Middle frontal gyrus (tissue), 1 donor: ENCODE measurements around the gene ERBB4.

Experiments
- DNase-seq: peaks from one replicate; pipeline ENCODE4 v3.0.0-alpha.2; 2015; ENCODE audit warnings: low spot score; ENCODE audit errors: extremely low spot score

The ERBB4 gene

DNA sequence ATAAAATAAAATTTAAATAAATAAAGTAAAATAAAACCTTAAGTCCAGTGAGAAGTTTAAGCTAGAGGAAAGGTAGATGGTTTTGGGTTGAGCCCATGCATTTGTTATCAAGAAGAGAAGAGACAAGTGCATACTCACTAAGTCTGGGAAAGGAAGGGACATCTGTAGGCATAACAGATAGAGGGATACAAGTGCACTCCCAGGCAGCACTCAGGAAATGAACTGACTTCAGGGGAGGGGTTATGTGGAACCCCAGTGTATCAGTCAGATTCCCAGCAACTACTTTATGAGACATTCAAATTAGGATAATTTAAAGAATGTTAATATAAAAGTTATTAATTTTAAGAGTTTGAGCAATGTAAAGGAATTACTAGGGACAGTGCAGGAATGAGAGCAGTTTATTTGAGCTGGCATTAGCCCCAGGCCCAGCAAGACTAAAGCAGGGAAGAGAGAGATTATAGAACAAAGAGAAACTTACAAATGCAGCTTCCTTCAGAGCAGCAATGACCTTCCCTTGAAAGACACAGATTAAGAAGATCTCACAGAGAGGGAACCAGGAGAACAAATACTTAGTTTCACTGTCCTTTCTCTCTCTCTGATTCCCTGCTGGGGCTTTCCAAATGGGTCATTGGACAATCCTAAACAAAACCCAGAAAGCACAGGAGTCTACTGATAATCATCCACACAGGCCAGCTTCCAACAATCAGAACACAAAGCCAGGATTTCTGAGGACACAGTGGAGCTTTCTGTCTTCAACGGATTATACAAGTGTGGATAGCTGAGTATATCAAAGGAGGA, 109.7 kb downstream of the ERBB4 start:
- no peak for DNase-seq

DNA sequence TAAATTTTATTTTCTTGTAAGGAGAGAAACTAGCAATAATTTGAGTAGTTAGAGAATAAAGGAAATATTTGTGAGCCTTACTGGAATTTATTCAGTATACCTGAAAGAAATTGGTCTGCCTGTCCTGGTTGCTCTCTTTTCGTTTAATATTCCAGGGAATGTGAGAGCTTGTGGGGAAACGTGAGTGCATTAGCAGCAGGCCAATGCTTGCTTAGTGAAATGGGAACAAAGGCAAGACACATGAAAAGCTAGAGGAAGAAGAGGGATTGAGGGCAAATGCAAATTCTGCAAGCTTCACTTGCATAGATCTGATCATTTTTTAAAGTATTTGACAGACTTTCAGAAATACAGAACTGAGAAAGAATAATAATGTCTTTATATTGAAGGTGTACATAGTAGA, 111.0 kb downstream of the ERBB4 start:
- no peak for DNase-seq

DNA sequence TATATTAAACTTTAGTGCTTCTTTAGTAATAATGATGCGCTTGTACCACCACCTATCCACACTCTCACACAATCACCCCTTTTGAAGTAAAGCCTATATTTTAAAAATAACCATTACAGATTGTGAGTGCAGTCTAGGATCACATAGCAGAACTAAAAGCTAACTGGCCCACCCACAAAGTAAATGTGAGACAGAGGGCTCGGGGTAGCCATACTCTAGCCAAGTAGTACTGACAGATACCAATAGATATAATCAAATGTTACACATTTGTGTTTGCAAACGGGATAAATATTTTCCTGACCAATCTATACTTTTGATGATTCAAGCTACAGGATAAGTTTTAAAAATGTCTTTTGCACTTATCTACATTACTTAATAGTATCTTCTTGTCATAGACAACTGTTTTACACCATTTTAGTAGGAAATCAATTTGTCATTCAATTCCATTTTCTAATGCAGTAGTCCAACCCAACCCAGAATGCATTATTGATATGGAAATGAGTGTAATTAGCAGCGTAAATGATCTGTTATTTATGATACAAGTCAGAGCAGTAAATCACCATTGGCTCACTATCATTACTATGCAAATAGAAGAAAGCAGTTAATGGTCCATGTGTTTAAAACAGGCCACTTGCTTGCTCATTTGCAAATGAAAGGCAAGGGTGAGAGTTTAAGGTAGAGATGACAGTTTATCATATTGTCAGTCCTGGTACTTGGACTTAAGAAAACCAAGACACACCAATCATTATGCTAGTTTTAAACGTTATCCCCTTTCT, 111.8 kb downstream of the ERBB4 start:
- no peak for DNase-seq

DNA sequence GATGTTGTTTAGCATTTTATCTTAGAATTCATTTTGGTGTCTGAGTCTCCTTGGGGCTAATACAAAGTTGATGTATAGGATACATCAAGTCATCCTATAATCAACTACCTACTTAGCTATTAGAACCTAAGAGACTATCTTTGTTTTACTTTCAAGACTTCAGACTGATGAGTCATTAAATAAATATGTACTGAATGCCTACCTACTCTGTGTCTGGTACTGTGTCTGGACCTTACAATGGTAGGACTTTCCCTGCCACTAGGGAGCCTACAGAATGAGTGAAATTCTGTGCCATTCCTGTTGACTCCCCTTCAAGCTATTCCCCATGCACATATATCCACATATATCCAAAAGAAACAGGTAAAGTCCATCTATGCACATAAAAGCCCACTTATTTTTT, 114.5 kb downstream of the ERBB4 start:
- no peak for DNase-seq

DNA sequence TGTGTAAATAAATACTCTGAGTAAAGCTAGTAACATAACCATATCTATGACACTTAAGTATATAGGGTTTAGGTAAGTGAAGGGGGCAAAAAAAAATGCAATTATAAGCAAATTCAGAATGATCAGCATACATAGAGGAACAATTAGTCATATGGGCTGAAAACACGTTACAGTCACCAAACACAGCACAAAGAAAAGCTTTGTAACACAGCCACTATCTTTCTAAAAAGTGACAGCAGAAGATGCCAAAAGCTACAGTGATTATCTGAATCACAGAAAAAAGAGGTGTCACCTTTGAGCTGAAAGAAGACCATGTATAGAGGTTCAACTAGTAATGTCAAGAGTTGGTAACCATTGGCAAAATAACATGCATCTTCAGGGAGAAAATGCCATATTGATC, 115.5 kb downstream of the ERBB4 start:
- no peak for DNase-seq

DNA sequence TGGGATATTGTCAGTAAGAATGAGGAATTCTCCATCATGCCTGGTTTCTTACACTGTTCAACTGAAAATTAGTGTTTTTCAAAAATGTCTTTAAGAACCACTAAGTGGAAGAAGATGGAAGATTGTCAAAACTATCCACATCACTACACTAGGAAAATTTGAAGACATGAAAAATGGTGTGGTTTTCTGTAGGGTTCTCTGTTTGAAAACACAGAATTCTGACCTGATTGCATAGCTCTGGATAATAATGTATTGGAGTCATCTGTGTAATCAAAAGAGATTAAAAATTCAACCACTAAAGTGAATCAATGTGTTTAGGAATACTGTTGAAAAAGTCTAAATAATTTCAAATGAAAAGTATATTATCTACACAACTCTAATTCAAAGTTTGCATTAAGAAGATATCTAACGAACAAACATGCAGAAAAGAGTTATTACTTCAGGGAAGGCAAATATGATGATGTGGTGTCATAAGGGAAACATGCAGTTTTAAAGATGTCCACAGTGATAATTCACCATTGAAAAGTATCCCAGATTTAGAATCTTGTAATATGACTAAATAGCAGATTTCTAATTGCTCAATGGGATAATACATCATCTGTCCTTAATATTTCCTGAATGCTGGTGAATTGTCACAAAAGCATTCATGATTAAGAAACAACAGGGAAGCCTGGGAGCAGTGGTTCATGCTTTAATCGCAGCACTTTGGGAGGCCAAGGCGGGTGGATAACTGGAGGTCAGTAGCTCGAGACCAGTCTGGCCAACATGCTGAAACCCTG, 116.9 kb downstream of the ERBB4 start:
- no peak for DNase-seq

DNA sequence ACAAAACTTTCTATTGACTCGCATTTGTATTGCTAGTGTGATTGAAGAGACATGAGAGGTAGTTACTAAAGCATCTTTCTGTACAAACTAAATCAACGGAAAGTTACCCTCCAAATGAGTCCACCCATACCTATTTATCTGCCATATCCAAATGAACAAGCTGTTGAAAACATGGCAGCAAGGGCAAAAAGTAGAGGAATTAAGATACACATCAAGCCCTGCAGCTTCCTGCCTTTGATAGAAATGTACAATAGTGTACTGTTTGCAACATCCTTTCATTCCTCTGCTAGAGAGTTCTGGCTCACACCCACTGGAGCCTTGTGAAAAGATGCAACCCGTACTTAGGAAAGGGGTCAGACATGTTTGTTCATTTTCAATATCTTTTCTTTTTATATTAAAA, 122.5 kb downstream of the ERBB4 start:
- DNase-seq: no peak

DNA sequence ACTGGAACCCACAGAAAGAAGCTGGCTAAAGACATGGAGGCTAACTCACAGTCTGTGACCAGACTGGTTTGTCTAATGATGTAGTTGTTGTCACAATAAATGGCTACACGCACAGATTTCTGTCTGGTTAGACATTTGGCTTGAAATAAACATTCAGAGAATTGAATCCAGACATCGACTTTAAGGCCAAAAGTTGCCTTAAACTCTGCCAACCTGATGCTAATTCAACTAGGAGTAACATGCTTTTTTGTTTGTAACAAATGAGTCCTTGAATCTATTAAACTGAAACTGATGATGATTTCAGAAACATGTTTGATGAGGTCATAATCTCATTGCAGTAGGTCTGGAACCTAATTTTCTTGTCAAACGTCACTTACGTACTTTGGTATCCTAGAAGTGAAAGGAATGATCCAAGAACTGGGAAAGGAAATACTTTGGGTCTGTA, 123.8 kb downstream of the ERBB4 start:
- no peak for DNase-seq

DNA sequence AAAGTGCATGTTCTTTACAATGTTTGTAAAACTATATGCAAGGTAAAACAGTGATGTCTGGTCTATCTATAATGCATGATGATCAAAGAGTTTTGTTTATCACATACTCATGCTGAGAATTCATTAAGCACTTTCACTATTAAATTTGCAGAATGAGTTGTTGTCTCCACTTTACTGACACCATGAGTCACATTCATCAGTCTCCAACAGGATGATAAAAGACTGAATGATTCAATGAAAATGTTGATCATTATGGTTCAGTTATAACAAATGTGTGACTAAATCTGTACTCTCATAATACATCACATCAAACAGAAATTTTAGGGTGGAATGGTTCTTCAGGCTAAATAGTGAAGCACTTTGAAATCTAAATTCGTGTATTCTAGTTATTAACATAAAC, 129.0 kb downstream of the ERBB4 start:
- no peak for DNase-seq

DNA sequence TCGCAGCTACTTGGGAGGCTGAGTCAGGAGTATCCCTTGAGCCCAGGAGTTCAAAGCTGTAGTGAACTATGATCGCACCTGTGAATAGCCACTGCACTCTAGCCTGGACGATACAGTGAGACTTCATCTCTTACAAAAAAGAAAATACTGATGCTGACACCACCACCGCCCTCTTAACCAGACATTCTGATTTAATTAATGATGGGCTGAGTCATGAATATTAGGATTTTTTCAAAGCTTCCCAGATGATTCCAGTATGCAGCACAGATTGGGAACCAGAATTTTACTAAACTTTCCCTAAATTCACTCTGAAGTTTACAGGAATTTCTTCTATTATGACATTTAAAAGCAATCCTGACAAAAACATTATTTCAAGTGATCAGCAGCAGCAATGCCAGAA, 130.1 kb downstream of the ERBB4 start:
- DNase-seq: no peak

DNA sequence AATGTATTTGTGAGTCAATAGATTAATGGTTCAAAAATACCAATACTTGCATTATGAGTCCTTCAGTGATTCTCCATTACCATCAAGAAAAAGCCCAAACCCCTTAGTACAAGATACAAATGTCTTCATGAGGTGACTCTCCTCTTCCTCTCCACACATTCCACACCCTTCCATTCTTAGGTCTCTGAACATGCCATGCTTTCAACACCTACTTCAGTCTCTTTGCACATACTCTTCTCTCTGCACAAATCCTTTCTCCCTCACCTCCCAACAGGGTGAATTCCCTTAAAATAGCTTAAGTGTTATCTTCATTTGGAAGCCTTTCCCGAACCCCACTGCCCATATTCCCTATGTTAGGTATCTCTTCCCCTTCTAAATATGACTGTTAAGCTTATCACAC, 131.9 kb downstream of the ERBB4 start:
- no peak for DNase-seq

DNA sequence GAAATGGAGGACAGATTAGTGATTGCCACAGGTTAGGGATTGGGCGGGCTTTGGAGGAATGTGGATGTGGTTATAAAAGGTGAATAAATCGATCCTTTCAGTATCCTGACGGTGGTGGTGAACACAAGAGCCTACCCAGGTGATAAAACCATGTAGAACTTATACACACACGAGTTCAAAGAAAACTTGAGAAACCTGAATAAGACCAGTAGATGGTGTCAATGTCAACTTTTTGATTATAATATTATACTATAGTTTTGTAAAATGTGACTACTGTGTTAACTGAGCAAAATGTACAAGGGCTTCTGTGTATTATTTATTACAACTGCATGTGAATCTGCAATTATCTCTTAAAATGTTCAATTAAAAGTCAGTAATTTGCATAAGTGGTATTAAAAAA, 136.3 kb downstream of the ERBB4 start:
- no peak for DNase-seq

DNA sequence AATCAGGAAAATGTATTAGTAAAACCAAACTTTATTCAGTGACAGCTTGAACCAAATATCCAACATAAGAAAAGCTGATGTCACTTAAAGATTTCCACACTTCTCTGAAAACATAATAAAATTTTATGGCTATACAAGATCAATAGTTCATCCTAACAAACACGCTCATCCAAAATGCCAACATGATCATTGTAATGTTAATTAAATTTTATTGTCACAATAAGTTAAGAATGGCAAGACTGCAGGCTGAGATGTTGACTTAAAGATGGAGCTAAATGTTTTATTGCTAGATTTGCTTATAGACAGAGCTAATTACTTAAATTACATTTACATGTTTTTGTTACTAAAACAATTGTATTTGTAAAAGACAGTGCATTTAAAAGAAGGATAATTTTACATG, 140.3 kb downstream of the ERBB4 start:
- DNase-seq: no peak

DNA sequence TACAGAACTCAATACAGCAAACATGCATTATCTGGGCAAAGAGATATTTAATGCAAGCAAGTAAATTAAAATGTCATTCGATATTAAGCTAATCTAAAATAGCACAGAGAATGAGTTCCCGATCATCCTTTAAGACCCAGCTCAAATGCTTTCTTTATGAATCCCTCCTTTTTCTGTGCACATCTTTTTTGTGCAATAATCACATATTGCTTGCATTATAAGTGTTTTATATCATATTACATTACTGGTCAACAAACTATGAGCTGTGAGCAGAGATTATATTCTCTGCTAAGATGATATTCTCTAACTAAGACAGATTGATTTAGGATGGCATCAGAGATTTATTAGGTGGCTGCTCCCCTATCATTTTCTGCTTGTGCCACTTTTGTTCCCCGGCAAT, 146.1 kb downstream of the ERBB4 start:
- DNase-seq: no peak

DNA sequence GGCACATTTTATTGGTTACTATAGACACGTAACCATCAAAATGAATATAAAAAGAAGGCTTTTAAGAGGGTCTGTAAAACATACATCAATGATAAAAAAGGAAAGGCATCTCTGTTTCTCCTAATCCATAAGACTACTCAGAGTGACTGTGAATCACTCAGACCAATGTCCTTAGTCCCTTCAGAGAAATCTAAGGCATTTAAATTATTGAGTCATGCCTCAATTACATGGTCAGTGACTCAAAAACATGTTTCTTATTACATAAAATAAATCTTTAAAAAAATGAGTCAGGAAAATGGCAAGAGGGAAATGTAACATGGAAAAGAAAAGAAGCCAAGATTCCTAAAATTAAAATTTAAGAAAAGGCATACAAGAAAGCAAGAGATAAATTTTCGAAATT, 146.6 kb downstream of the ERBB4 start:
- no peak for DNase-seq

DNA sequence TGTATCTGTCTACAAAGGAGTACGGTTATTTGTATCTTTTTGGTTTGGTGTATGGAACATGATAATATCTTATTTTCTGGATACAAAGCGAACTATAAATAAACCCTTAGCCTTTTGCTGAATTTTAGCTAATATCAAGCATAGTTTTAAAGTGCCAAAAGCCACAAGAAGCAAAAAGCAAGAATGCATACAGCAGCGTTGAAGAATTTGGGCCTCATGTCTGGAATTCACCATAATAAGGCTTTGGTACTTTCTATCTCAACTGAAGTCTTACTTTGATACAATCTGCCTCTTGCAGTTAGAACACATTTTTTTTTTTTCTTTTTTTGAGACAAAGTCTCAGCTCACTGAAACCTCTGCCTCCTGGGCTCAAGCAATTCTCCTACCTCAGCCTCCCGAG, 151.5 kb downstream of the ERBB4 start:
- no peak for DNase-seq

DNA sequence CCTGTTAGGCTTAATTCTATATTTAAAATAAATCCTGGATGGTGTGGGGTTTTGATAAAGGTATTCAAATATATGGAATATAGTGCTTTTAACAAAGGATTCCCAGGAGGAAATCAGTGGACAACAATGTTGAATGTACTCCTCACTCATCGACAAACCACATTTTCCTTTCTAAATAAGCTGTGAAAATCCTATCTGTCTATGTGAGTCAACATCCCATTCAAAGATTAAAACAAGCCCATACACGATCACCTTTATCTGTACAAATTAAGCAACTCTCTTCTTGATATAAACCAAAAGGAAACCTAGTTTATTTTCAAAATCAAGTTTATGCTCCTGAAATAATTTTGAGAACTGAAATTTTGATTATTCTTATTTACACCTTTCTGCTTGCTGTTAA, 153.4 kb downstream of the ERBB4 start:
- DNase-seq: no peak

DNA sequence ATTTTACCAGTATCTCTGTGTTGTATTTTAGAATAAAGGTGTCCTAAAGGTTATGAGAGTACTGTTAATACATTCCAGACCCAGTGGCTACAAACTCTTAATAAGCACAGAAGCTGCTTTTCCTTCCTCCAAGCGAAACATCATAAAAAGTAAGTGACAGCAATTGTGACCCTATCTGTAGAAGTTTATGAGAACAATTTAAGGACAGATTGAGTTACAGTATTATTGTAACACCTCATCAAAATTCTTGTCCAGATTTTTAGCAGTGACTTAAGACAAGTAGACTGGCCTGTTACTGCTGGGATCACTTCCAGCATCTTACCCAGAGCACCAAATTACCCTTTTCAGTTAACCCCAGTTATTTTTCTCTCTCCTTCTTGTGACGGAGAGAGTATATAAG, 154.6 kb downstream of the ERBB4 start:
- no peak for DNase-seq

DNA sequence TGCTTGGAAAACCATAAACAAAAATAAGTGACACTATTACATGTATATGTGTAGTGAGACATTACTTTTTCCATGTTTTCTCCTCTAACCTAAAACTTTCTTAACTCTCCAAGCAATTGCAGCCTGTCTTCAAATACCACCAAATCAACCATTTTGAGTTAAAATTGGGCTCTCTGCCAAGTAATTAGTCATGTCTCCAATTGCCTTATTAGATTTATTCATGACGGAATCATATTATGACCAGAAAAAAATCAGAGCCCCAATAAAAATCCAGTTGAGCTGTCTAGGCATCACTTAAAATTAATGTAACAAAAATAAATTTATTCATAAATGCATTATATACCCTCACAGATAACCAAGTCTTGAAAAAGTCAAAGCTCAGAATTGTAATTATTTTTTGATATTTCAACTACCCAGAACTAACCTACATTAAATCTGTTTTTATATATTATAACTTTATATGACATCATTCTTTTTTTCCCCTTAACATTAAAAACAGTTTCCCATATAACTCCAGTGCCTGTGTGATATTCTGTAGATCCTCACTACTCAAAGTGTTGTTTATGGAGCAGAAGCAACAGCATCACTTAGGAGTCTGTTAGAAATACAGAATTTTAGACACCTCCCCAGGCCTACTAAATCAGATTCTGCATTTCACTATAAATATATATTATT, 157.0 kb downstream of the ERBB4 start:
- DNase-seq: no peak

DNA sequence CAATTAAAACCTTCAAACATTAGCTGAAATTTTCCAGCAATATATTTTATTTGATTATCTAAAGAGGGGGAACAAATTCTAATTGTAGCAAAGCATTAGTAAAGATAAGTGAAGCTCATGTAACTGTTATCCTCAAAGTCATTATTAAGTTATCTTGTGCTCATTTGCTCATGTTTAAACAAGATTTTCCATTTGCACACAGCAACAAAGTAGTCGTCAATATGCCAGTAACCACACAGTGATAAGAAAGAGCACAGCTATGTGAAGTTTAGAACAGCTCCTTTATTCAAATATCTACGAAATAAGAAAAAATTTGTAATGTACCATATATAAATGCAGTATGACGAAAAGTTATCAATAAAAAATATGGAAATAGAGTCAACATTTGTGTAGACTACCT, 159.5 kb downstream of the ERBB4 start:
- no peak for DNase-seq

DNA sequence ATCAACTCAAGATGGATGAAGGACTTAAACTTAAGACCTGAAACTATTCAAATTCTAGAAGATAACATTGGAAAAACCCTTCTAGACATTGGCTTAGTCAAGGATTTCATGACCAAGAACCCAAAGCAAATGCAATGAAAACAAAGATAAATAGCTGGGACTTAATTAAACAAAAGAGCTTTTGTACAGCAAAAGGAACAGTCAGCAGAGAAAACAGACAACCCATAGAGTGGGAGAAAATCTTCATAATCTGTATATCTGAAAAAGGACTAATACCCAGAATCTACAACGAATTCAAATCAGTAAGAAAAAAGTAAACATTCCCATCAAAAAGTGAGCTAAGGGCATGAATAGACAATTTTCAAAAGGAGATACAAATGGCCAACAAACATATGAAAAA, 171.2 kb downstream of the ERBB4 start:
- no peak for DNase-seq
